H1 (cell line): ENCODE measurements around the gene MBNL1.

Experiments
- ATF2 ChIP-seq: IDR thresholded peaks from 2 replicates; pipeline ENCODE4 v1.6.1; 2012; ENCODE audit warnings: low read length, inconsistent platforms
- ATF3 ChIP-seq: IDR thresholded peaks from 2 replicates; pipeline ENCODE4 v1.6.1; 2011; ENCODE audit warnings: low read depth, mild to moderate bottlenecking, low read length; ENCODE audit not compliant: insufficient read depth
- CHD2 ChIP-seq: IDR thresholded peaks from 2 replicates; pipeline ENCODE4 v1.6.1; 2012; ENCODE audit warnings: low read length, improper control_type of control experiment
- CREB1 ChIP-seq: IDR thresholded peaks from 2 replicates; pipeline ENCODE4 v1.6.1; 2012; ENCODE audit warnings: inconsistent platforms
- CTCF ChIP-seq, 3 experiments: IDR thresholded peaks; 1 replicate in 2 of 3; 2 replicates in 1 of 3; pipeline versions ENCODE4 v1.5.1 to v1.6.1; 2011; ENCODE audit warnings: low read length in 3 of 3, mild to moderate bottlenecking in 3 of 3, inconsistent platforms in 2 of 3, low read depth in 1 of 3, moderate library complexity in 1 of 3; ENCODE audit not compliant: insufficient read depth in 1 of 3; ENCODE audit errors: control extremely low read depth in 1 of 3
- EZH2 ChIP-seq: fragments of 200-600 bp; sonication (generic); IDR thresholded peaks from 2 replicates; pipeline ENCODE4 v1.7.1; 2012; ENCODE audit warnings: low read depth, mild to moderate bottlenecking, moderate library complexity, low read length, inconsistent platforms; ENCODE audit not compliant: severe bottlenecking
- HDAC2 ChIP-seq, 2 experiments: fragments of 300-600 bp in 1 of 2; sonication (generic) in 1 of 2; IDR thresholded peaks; 2 replicates each; pipeline ENCODE4 v1.6.1; 2011 to 2012; ENCODE audit warnings: low read depth in 2 of 2, low read length in 2 of 2, mild to moderate bottlenecking in 2 of 2, moderate library complexity in 2 of 2, borderline replicate concordance in 1 of 2, inconsistent platforms in 1 of 2
- KDM5A ChIP-seq: fragments of 200-600 bp; IDR thresholded peaks from 2 replicates; pipeline ENCODE4 v1.7.1; 2012; ENCODE audit warnings: mild to moderate bottlenecking, low read length, inconsistent platforms, mixed read lengths
- POLR2A ChIP-seq, 2 experiments: IDR thresholded peaks; 1 replicate in 1 of 2; 2 replicates in 1 of 2; pipeline ENCODE4 v1.6.1; 2011; ENCODE audit warnings: low read depth in 2 of 2, low read length in 2 of 2, mild to moderate bottlenecking in 2 of 2; ENCODE audit errors: control extremely low read depth in 1 of 2
- SIN3A ChIP-seq, 2 experiments: IDR thresholded peaks in 1 of 2; conservative IDR thresholded peaks in 1 of 2; 2 replicates each; pipeline ENCODE4 v1.6.1; 2011 to 2012; ENCODE audit warnings: low read length in 2 of 2, improper control_type of control experiment in 1 of 2, low read depth in 1 of 2, mild to moderate bottlenecking in 1 of 2
- ZNF274 ChIP-seq: IDR thresholded peaks from 2 replicates; pipeline ENCODE4 v1.7.0; 2012; ENCODE audit warnings: low read length, borderline replicate concordance; ENCODE audit errors: extremely low read depth

GRCh38 chr3:152225201-152225600 lies 43.5 kb upstream of the MBNL1 start:
- TF ChIP-seq EZH2 (no peak), ATF3 (no peak), HDAC2 (IDR thresholded peaks at IDR 0.05; ENCODE audit: borderline replicate concordance in 1 of 2, low read depth in 2 of 2, low read length in 2 of 2) (no peak), CHD2 (no peak), CTCF (IDR thresholded peaks at IDR 0.05; ENCODE audit: control extremely low read depth in 1 of 3, insufficient read depth in 1 of 3, low read depth in 1 of 3, low read length in 3 of 3) (no peak), KDM5A (no peak), POLR2A (IDR thresholded peaks at IDR 0.05; ENCODE audit: control extremely low read depth in 1 of 2, low read depth in 2 of 2, low read length in 2 of 2) (no peak), ZNF274 (no peak), ATF2 (no peak), CREB1 (no peak), SIN3A (conservative IDR thresholded peaks at IDR 0.05 in 1 of 2, IDR thresholded peaks at IDR 0.05 in 1 of 2; ENCODE audit: low read depth in 1 of 2, low read length in 2 of 2) (no peak)
